HG03432 (cell line): ENCODE measurements around the gene PPP6R2.

ENCODE experiments used
- ATAC-seq: cut with Tn5 transposase; IDR thresholded peaks from one replicate; pipeline ENCODE4 v1.9.1; 2021; ENCODE audit warnings: mild to moderate bottlenecking, moderate library complexity; ENCODE audit not compliant: unreplicated experiment

PPP6R2 gene

DNA sequence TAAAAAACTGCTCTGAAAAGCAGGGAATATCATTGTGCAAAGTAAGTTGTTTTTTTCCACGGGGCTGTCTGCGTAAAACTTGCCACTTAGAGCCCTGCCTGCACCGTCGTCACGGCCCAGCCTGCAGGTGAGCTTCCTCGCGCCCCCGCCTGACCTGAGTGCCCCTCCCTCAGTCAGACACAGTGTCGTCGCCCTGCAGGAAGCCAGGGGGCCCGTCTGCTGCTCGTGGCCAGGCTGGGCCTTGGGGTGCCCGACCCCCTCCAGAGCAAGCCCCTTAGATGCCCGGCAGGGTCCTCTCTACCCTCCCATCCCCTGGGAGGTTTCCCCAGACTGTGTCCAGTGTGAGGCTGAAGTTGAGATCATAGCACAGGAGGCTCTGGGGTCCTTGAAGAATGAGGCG, 100.1 kb downstream of the PPP6R2 start:
- no peak for ATAC-seq

GRCh38 chr22:50443801-50444625, 100.9 kb downstream of the PPP6R2 start:
- no peak for ATAC-seq

DNA sequence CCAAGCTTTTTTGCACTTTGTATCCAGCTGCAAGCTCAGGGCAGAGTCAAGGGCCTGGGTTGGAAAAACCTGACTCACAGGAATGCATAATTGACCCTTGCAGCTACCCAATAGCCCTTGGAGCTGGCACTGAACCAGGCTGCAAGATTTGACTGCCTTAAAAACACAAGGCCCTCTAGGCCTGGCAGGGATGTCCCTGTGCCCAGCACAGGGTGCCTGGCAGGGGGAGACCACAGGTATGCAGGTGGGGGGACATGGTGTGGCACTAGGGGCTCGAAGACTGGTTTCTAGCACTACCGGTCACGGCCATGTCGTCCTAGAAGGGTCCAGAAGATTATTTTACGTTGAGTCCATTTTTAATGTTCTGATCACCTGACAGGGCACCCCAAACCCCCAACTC, 101.5 kb downstream of the PPP6R2 start:
- no peak for ATAC-seq

DNA sequence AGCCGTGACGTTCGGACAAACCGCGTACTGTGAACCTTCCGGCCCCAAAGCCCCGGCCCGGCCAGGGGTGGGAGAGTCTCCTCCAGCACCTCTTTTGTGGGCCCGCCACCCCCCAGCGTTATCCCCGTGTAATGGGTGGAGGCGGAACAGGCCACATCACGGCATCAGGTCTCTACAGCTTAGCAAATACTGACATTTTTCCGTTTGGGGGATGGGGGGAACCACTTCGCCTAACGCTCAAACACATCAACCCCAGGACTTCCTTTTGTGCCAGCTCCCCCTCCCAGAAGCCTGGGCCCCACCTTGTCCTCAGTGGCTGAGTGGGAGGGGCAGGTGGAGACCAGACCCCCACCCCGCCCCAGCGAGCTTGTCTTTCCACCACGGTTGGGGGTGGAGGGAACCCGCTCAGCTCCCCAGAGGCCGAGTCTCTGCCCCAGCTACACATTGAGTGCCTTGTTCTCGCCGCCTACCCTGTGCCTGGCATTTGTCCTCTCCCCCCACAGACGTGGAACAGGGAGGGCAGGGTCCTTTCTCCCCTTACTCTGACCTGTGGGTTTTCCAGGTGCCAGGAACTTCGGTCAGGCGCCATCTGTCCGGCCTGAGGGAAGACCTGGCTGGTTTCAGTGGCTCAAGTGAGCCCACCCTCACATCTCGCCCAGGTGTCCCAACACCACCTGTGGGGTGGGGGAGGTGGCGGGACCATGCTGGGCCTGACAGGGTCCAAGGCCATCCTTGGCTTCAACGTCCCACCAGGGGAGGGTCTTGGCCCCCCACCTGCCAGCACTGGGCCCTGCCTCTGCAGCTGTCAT, 102.1 kb downstream of the PPP6R2 start:
- no peak for ATAC-seq

DNA sequence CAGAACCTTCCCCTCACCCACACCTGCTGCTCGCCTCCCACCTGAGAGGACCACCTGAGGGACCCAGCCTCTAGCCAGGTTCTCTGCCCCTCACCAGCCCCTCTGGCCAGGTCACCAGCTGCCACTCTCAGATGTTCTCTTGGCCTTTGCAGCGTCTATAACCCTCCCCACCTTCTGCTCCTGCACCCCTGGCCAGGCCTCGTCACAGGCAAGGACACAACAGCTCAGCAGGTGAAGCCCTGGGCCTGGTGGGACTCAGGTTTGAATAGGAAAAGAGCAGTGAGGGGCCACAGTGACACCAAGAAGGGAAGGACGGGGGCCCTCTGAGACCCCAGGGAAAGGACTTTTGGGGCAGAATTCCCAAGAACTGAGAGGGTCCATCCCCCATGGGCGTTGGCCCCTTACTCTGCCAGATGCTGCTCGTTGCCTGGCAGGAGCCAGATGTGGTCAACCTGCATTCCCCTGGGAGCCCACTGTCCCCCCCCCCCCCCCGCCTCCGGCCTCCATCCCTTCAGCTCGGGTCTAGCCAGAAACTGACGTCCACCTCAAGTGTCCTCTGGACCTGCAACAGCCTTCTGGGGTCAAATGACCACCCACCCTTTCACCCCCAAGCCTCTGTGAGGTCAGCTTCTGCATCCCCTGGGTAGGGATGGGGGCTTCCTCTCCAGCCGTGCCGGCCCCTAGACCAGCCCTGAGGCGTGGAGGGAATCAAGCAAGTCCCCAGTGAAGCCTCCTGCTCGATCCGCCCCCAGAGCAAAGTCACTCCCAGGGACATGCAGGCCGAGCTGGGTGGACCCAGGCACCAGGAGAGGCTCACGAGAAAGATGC, 103.0 kb downstream of the PPP6R2 start:
- no peak for ATAC-seq

GRCh38 chr22:50446708-50447575, 103.8 kb downstream of the PPP6R2 start:
- ATAC-seq, result no peak

- no peak for ATAC-seq
Observed at GRCh38 chr22:50447576-50448551, 104.7 kb downstream of the PPP6R2 start.

DNA sequence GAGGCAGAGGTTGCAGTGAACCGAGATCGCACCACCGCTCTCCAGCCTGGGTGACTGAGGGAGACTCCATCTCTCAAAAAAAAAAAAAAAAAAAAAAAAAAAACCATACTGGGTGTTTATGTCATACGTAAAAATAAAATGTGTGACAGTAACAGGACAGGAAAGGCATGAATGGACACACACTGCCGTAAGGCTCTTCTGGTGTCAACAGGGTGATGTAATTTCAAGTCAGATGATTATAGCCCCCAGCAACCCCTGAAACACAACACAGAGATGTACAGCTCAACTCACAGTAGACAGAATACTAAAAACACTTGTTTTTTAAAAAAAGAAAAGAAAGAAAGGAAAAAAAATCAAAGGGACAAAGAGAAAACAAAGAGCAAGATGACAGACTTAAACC, 109.5 kb downstream of the PPP6R2 start:
- ATAC-seq, result no peak

- no peak for ATAC-seq
Observed at GRCh38 chr22:50454556-50455075, 111.5 kb downstream of the PPP6R2 start.

GRCh38 chr22:50455201-50455600, 112.1 kb downstream of the PPP6R2 start:
- ATAC-seq, result no peak

GRCh38 chr22:50456026-50456425, 112.9 kb downstream of the PPP6R2 start:
- no peak for ATAC-seq

- ATAC-seq, result no peak
Observed at GRCh38 chr22:50456466-50457234, 113.5 kb downstream of the PPP6R2 start.

DNA sequence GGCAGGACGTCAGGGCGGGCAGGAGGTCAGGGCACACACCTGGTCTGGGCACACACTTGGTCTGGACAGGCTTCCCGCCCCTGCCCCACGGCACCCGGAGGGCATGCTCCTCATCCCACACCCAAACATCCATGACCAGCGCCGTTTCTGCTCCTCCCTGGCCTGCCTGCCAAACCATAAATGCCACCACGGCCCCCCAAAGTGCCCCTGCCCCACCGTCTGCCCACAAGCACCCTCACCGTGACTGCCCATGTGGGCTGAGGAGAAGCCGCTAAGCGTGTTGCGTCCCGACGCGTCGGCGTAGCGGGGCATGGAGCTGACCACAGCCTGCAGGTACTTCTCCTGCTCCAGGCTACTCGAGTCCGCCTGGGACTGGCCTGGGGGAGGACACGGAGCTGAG, 115.9 kb downstream of the PPP6R2 start:
- no peak for ATAC-seq

DNA sequence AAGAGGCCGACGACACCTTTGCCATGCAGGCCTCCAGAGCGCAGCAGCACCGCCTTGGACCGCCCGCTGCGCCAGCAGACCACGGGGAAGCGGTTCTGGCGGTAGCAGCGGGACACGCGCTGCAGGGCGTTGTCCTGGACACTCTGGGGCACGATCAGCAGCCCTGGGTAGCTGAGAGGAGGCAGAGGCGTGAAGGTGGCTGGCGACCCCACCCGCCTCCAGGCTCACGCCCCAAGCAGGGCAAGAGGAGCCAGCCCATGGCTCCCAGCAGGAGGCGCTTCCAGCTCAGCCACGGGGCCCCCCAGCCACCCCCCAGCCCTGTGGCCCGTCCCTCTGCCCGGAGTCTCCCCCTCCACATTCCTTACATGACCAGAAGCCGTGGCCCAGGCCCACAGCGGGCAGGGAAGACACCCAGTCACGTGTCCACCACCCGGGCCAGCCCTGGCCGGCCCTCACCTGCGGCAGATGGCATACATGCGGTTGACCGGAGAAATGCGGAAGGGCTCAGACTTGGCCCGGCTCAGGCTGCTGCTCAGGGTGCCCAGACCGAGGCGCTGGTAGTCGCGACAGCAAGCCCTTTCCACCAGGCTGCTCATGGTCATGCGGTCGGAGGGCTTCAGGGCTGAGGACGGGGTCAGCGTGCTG, 116.5 kb downstream of the PPP6R2 start:
- no peak for ATAC-seq

- ATAC-seq, result no peak
Observed at GRCh38 chr22:50460938-50461337, 117.8 kb downstream of the PPP6R2 start.

DNA sequence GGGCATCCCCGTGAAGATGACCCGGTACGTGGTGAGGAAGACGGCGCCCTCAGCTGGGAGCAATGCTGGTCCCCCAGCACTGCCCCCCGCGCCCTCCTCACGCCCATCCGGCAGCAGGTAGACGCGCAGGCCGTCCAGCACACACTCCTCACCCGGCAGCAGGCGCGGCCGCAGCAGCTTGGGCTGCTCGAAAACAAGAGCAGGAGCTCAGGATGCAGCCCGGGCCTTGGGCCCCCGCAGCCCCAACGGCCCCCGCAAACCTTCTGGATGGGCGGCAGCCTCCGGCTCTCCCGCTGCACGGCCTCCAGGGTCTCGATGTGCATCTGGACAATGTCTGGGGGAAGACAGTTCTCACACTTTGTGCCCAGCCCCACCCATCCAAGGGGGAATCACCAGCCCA, 118.4 kb downstream of the PPP6R2 start:
- no peak for ATAC-seq

DNA sequence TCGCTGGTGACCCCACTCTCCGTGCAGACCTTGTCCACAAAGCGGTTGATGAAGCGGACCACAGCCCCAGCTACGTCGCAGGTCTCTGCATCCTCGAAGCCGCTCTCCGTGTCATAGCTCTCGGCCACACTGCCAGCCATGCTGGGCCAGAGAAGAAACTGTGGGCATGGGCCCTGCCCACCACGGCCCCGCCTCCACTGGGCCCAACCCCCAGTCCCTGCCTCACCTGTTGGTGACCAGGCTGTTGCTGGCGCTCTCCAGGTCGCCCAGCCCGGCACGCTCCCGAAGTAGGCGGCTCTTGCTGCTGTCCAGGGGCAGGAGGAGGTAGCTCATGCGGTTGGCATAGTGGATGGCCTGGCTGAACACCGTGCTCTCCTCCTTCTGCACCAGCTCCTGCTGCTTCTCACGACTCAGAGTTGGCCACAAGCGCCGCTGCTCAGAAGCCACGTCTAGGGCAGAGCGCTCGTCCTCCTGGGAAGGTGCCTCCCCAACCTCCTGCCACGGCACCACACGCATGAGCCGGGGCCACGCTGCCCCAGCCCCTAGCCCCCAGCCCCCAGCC, 118.9 kb downstream of the PPP6R2 start:
- ATAC-seq, result no peak
